Prostate gland (tissue), 2 donors: Measurements from ENCODE around the gene CXCR5.

Experiments used
- POLR2A ChIP-seq: fragments of 450-650 bp; IDR thresholded peaks from one replicate; pipeline ENCODE4 v1.6.1; 2016; ENCODE audit warnings: antibody characterized with exemption, mild to moderate bottlenecking
- POLR2AphosphoS5 ChIP-seq: sonication (generic); formaldehyde crosslinking; IDR thresholded peaks from one replicate; pipeline ENCODE4 v1.6.1; 2017; ENCODE audit warnings: antibody characterized with exemption
- TF ChIP-seq, protein P1 (sequence below), 4 experiments: fragments of 200-600 bp in 2 of 4; fragments of 450-650 bp in 2 of 4; sonication (generic) in 2 of 4; IDR thresholded peaks; 1 replicate in 3 of 4; 2 replicates in 1 of 4; pipeline ENCODE4 v1.5.1; 2016 to 2019; ENCODE audit warnings: antibody characterized with exemption in 4 of 4, mild to moderate bottlenecking in 2 of 4, moderate library complexity in 2 of 4

DNA sequence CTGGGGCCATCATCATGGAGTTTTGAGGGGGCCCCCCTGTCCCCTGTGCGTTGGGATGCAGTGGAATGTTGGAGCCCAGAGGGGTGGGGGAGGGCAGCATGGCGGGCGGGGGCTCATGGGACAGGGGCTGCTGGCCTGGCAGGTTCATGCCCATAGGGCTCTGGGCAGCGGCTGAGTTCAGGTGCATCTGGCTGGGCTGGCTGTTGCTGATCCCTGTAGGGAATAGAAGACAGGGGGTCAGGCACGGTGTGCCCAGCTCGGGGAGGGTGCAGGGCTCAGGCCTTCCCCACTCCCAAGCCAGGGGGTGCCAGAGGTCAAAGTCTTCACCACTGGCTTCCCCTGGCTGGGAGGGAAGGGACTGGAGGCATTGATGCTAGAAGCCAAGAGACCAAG is 15.6 kb downstream of the CXCR5 start:
- TF ChIP-seq POLR2A (no peak), POLR2AphosphoS5 (no peak)
- TF ChIP-seq, protein P1, sequence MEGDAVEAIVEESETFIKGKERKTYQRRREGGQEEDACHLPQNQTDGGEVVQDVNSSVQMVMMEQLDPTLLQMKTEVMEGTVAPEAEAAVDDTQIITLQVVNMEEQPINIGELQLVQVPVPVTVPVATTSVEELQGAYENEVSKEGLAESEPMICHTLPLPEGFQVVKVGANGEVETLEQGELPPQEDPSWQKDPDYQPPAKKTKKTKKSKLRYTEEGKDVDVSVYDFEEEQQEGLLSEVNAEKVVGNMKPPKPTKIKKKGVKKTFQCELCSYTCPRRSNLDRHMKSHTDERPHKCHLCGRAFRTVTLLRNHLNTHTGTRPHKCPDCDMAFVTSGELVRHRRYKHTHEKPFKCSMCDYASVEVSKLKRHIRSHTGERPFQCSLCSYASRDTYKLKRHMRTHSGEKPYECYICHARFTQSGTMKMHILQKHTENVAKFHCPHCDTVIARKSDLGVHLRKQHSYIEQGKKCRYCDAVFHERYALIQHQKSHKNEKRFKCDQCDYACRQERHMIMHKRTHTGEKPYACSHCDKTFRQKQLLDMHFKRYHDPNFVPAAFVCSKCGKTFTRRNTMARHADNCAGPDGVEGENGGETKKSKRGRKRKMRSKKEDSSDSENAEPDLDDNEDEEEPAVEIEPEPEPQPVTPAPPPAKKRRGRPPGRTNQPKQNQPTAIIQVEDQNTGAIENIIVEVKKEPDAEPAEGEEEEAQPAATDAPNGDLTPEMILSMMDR (IDR thresholded peaks at IDR 0.05) = no peak
